AG04450 (cell line): ENCODE data around the gene MYO5A. TPM values are rescaled to one million over a fixed set of nuclear protein-coding genes. Genes with fewer than 3 reads are reported as not detected.
"Not testable (repeated sequence)": the region's sequence is repeated elsewhere in the genome, so short reads cannot be mapped to it uniquely, and the experiment has no call there.

Experiments used
- CTCF ChIA-PET: fragments of 300-600, 350-600 bp; formaldehyde crosslinking; extraction: SDS; loops from one replicate; lab custom pipeline; 2022; ENCODE audit warnings: antibody characterized with exemption, inconsistent platforms; lab: Charles Lee
- POLR2A ChIA-PET: fragments of 350-600 bp; formaldehyde crosslinking; extraction: SDS; loops from one replicate; lab custom pipeline; 2021; ENCODE audit warnings: antibody characterized with exemption, inconsistent platforms; lab: Yijun Ruan, JAX
- DNase-seq: peaks from one replicate; pipeline ENCODE4 v3.0.0-alpha.2; 2011; ENCODE audit warnings: low read depth, low spot score
- H3K27ac ChIP-seq: one replicate; pipeline ENCODE4 v1.5.1; 2012; ENCODE audit warnings: low read depth, low read length, control low read depth
- H3K27me3 ChIP-seq: one replicate; pipeline ENCODE4 v1.6.0; 2012; ENCODE audit warnings: low read length; ENCODE audit not compliant: control insufficient read depth, insufficient read depth
- H3K4me3 ChIP-seq: 2 replicates; pipeline ENCODE4 v1.5.1; 2011; ENCODE audit warnings: mild to moderate bottlenecking, low read depth, low read length, control low read depth
- H3K9me3 ChIP-seq: 2 replicates; pipeline ENCODE4 v1.5.1; 2012; ENCODE audit warnings: low read length; ENCODE audit not compliant: control insufficient read depth, insufficient read depth
- polyA plus RNA-seq: library from polyadenylated mRNA; depleted of rRNA; stranded (reverse); fragments of >200 nt; gene quantifications from 2 replicates; pipeline ENCODE4 v1.2.3, GENCODE V29; 2011
- TF ChIP-seq, protein P1 (sequence below): IDR thresholded peaks from 2 replicates; pipeline ENCODE4 v1.5.1; 2011; ENCODE audit warnings: low read depth, low read length, control low read depth, inconsistent platforms

MYO5A gene
- polyA plus RNA-seq, 1 experiment: 37.2 TPM

DNA sequence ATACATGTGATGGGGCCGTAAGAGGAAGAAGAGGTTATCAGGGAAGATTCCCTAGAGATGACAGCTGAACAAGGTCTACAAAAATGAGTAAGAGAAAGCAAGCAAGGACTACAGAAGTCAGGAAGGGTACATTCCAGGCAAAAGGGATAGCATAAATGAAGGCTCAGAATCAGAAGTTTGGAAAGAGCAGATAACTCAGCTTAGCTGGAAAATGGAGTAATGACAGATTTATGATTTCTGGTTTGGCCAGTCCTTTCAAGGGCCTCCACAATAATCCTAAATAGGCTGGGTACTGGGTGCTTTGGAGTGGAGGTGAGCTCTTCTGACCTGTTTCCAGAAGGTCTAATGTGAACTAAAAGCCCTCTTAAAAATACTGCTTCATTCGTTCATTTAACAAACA is 110.7 kb downstream of the MYO5A start:
- 0 out of 2 replicates have a peak, but pooled peaks cover 3% of the 10 kb centered on the region for H3K9me3 ChIP-seq
- TF ChIP-seq, protein P1, sequence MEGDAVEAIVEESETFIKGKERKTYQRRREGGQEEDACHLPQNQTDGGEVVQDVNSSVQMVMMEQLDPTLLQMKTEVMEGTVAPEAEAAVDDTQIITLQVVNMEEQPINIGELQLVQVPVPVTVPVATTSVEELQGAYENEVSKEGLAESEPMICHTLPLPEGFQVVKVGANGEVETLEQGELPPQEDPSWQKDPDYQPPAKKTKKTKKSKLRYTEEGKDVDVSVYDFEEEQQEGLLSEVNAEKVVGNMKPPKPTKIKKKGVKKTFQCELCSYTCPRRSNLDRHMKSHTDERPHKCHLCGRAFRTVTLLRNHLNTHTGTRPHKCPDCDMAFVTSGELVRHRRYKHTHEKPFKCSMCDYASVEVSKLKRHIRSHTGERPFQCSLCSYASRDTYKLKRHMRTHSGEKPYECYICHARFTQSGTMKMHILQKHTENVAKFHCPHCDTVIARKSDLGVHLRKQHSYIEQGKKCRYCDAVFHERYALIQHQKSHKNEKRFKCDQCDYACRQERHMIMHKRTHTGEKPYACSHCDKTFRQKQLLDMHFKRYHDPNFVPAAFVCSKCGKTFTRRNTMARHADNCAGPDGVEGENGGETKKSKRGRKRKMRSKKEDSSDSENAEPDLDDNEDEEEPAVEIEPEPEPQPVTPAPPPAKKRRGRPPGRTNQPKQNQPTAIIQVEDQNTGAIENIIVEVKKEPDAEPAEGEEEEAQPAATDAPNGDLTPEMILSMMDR: no peak
- ChIA-PET POLR2A (no interaction called here), CTCF (no interaction called here)
- no peak overlapping the region for H3K27ac ChIP-seq
- no peak overlapping the region for H3K4me3 ChIP-seq
- DNase-seq: no peak
- no peaks in the 10 kb centered on the region for H3K27me3 ChIP-seq

DNA sequence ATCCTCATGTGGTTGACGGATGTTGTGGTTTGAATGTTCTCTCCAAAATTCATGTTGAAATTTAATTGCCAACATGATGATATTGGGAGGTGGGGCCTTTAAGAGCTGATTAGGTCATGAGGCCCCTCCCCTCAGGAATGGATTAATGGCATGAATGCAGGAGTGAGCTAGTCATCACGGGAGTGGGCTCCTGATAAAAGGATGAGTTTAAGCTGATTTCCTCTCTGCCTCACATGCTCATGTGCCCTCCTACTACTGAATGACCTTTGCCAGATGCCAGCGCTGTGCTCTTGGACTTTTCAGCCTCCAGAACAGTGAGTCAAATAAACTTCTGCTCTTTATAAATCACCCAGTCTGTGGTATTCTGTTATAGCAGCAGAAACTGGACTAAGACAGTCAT is 111.2 kb downstream of the MYO5A start:
- POLR2A ChIA-PET: no interaction called here
- TF ChIP-seq, protein P1: no peak
- CTCF ChIA-PET: no interaction called here
- no peak for DNase-seq
- Histone ChIP-seq H3K9me3 (0 out of 2 replicates have a peak, but pooled peaks cover 3% of the 10 kb centered on the region), H3K27me3 (no peaks in the 10 kb centered on the region), H3K27ac (no peak overlapping the region), H3K4me3 (no peak overlapping the region)

DNA sequence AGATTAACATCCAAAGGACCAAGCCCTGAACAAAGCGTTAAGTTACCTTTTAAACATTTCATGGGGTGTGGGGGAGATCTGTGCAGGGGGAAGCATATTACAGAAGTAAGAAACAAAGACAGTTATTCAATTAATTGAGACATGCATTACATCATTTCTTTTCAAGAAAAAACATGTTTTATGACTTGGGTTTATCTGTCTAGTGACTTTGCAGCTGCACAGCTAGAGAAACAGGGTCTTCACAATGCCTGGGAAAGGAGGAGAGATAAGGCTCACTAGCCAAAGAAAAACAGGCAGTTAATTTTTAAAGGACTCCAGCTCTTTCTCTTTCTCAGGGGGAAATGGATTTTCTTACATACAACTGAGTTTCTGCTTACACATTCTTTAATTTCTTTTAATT is 112.1 kb downstream of the MYO5A start:
- H3K27me3 ChIP-seq, H3K4me3 ChIP-seq, CTCF ChIA-PET, H3K9me3 ChIP-seq, DNase-seq, H3K27ac ChIP-seq: not testable (repeated sequence)
- POLR2A ChIA-PET: interaction anchor here (0.7 kb wide), 1 partner anchor 40 kb away, joined by 3 read pairs; no protein-coding TSS in a partner anchor

DNA sequence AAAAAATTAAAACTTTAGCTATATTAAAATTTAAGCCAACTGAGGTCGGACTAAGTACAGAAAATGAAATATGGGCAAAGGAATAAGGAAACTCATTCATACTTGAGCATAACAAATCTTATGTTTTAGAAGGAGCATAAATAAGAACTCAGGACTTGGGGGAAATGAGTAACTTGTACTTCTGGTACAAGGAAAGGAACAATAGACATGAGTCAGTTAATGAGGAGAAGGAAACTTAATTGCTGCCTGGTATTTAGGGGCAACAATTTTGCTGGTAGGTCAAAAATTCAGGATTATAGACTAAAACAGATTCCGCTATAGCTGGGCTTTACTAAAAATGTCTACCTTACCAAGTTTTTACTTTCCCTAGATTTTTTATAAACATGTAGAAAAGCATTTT is 113.1 kb downstream of the MYO5A start:
- POLR2A ChIA-PET: no interaction called here
- TF ChIP-seq, protein P1: no peak
- CTCF ChIA-PET: interaction anchor here (0.6 kb wide), 1 partner anchor 24 kb away, joined by 3 read pairs; no protein-coding TSS in a partner anchor
- H3K9me3 ChIP-seq: 0 out of 2 replicates have a peak, but pooled peaks cover 3% of the 10 kb centered on the region
- H3K4me3 ChIP-seq: no peak overlapping the region
- no peak overlapping the region for H3K27ac ChIP-seq
- DNase-seq: no peak
- H3K27me3 ChIP-seq: no peaks in the 10 kb centered on the region

DNA sequence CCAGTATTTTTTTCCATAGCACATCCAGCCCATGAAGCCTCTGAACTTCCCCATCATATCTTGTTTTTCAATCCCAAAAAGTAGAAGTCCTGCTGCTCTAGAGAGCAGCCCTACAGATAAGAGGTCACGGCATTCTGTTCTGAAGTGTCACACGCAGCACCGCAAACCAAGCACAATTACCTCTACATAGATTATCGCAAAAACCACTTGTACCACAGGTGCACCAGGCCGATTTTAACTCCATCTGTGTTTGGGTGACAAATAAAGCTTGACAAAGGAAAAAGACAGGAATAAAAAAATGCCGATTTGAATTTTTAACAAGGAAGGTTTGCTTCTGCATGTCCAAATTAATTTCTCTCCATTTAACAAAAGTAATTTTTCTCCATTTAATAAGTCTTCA is 113.7 kb downstream of the MYO5A start:
- TF ChIP-seq, protein P1: no peak
- POLR2A ChIA-PET: no interaction called here
- DNase-seq: no peak
- Histone ChIP-seq H3K27ac (no peak overlapping the region), H3K27me3 (no peaks in the 10 kb centered on the region), H3K9me3 (0 out of 2 replicates have a peak, but pooled peaks cover 3% of the 10 kb centered on the region), H3K4me3 (no peak overlapping the region)
- CTCF ChIA-PET: no interaction called here
